Fibroblast of lung (primary cell): Measurements from ENCODE around the gene CCDC60. TPM values are rescaled to one million over a fixed set of nuclear protein-coding genes. Genes with fewer than 3 reads are reported as not detected.

Source experiments
- DNase-seq, 2 donors: peaks; one replicate each; pipeline versions ENCODE4 v3.0.0 to v3.0.0-alpha.2; 2010; ENCODE audit warnings: low read depth in 2 of 2
- H2AFZ ChIP-seq: 2 replicates; pipeline ENCODE4 v1.5.1; 2012; ENCODE audit warnings: low read length, control low read depth, inconsistent platforms
- H3K27ac ChIP-seq: 2 replicates; pipeline ENCODE4 v1.5.1; 2011; ENCODE audit warnings: low read length, control low read depth; ENCODE audit not compliant: insufficient read depth
- H3K27me3 ChIP-seq: 2 replicates; pipeline ENCODE4 v1.5.1; 2011; ENCODE audit warnings: mild to moderate bottlenecking, low read length; ENCODE audit not compliant: control insufficient read depth, insufficient read depth
- H3K36me3 ChIP-seq: 2 replicates; pipeline ENCODE4 v1.5.1; 2011; ENCODE audit warnings: low read length; ENCODE audit not compliant: control insufficient read depth, insufficient read depth
- H3K4me1 ChIP-seq: 2 replicates; pipeline ENCODE4 v1.5.1; 2011; ENCODE audit warnings: low read length; ENCODE audit not compliant: control insufficient read depth, insufficient read depth; ENCODE audit errors: extremely low read depth
- H3K4me2 ChIP-seq: 2 replicates; pipeline ENCODE4 v1.5.1; 2011; ENCODE audit warnings: low read length, control low read depth; ENCODE audit not compliant: insufficient read depth; ENCODE audit errors: extremely low read depth
- H3K4me3 ChIP-seq, 4 experiments: fragments of 200-600 bp in 1 of 4; sonication (generic) in 1 of 4; replicated peaks in 1 of 4; 2 replicates each; pipeline ENCODE4 v1.5.1; 2011 to 2016; ENCODE audit warnings: low read length in 4 of 4, low read depth in 3 of 4, mild to moderate bottlenecking in 3 of 4, control low read depth in 2 of 4, inconsistent platforms in 1 of 4, mixed read lengths in 1 of 4; ENCODE audit not compliant: insufficient read depth in 1 of 4; ENCODE audit errors: control extremely low read depth in 1 of 4
- H3K79me2 ChIP-seq: 2 replicates; pipeline ENCODE4 v1.5.1; 2012; ENCODE audit warnings: mild to moderate bottlenecking, low read length, inconsistent platforms; ENCODE audit not compliant: control insufficient read depth, insufficient read depth
- H3K9ac ChIP-seq: 2 replicates; pipeline ENCODE4 v1.5.1; 2011; ENCODE audit warnings: mild to moderate bottlenecking, low read length, control low read depth; ENCODE audit not compliant: insufficient read depth
- H3K9me3 ChIP-seq: 2 replicates; pipeline ENCODE4 v1.5.1; 2012; ENCODE audit warnings: low read depth, low read length; ENCODE audit not compliant: control insufficient read depth, insufficient read depth
- H4K20me1 ChIP-seq: 2 replicates; pipeline ENCODE4 v1.5.1; 2011; ENCODE audit warnings: low read length; ENCODE audit not compliant: control insufficient read depth, insufficient read depth; ENCODE audit errors: extremely low read depth
- EZH2 ChIP-seq: IDR thresholded peaks from 2 replicates; pipeline ENCODE4 v1.5.1; 2012; ENCODE audit warnings: low read length, control low read depth, mild to moderate bottlenecking; ENCODE audit errors: missing control alignments
- polyA plus RNA-seq, 2 donors: library from polyadenylated mRNA; depleted of rRNA in 1 of 2; stranded (reverse) in 1 of 2; unstranded in 1 of 2; fragments of >200 nt; gene quantifications; 2 replicates each; pipeline ENCODE4 v1.2.1, GENCODE V29; 2011 to 2012; ENCODE audit warnings: missing spikeins in 1 of 2
- total RNA-seq: library from RNA; depleted of rRNA; stranded (reverse); fragments of >200 nt; gene quantifications from 2 replicates; pipeline ENCODE4 v1.2.1, GENCODE V29; 2014
- TF ChIP-seq, protein P1 (sequence below), 2 donors: IDR thresholded peaks in 1 of 2; conservative IDR thresholded peaks in 1 of 2; 1 replicate in 1 of 2; 2 replicates in 1 of 2; pipeline ENCODE4 v1.5.1; 2011 to 2012; ENCODE audit warnings: low read length in 2 of 2, control low read depth in 1 of 2, inconsistent platforms in 1 of 2, low read depth in 1 of 2, mild to moderate bottlenecking in 1 of 2

CCDC60 gene
- total and polyA plus RNA-seq, 2 donors (not counting 1 experiment from before 2014, with no cell fraction given), result not detected

DNA sequence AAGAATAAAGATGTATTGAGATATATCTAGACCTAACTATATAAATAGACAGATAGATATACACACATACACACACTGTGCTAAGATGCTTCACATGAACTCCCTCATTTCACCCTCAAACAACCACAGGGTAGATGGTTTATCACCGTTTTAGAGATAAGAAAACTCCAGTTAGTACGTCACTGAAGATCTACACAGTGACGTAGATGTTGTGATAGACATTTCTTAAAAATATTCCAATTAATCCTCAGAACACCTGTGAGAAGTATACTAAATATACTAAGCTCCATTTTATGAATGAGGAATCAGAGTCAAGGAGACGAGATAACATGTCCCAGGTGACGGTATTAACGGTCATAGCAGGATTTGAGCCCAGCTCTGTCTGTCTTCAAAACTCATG is 31.5 kb downstream of the CCDC60 start:
- TF ChIP-seq, protein P1, sequence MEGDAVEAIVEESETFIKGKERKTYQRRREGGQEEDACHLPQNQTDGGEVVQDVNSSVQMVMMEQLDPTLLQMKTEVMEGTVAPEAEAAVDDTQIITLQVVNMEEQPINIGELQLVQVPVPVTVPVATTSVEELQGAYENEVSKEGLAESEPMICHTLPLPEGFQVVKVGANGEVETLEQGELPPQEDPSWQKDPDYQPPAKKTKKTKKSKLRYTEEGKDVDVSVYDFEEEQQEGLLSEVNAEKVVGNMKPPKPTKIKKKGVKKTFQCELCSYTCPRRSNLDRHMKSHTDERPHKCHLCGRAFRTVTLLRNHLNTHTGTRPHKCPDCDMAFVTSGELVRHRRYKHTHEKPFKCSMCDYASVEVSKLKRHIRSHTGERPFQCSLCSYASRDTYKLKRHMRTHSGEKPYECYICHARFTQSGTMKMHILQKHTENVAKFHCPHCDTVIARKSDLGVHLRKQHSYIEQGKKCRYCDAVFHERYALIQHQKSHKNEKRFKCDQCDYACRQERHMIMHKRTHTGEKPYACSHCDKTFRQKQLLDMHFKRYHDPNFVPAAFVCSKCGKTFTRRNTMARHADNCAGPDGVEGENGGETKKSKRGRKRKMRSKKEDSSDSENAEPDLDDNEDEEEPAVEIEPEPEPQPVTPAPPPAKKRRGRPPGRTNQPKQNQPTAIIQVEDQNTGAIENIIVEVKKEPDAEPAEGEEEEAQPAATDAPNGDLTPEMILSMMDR (conservative IDR thresholded peaks at IDR 0.05 in 1 of 2, IDR thresholded peaks at IDR 0.05 in 1 of 2; ENCODE audit: low read depth in 1 of 2, low read length in 2 of 2), result no peak
- TF ChIP-seq EZH2, result no peak
- Histone ChIP-seq H3K27ac (no peak overlapping the region), H3K9me3 (no peaks in the 10 kb centered on the region), H3K36me3 (no peaks in the 10 kb centered on the region), H4K20me1 (no peaks in the 10 kb centered on the region), H3K4me1 (no peaks in the 10 kb centered on the region), H2AFZ (no peak overlapping the region), H3K27me3 (no peaks in the 10 kb centered on the region), H3K9ac (no peak overlapping the region), H3K4me2 (no peak overlapping the region), H3K4me3 (no peak overlapping the region), H3K79me2 (no peaks in the 10 kb centered on the region)
- DNase-seq, result no peak

DNA sequence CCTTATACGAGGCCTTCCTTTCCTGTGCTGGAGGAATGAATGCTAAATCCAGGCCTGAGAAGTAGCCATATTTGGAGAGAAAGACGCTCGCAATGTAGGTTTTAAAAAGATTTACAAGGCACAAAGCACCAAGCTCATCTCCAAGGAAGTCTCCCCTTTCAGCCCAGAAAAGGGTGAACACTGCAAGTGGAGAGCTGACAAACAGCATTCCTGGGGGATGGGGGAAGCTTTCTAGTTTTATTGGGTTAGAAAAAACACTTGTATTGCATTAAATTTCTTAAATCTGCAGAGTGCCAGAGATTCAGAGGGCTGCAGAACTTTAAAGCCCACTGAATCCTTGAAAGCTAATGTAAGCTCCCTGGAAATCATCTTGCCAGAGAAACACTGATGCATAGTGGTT is 34.6 kb downstream of the CCDC60 start:
- Histone ChIP-seq H3K4me1 (no peaks in the 10 kb centered on the region), H3K27me3 (no peaks in the 10 kb centered on the region), H3K9ac (no peak overlapping the region), H2AFZ (no peak overlapping the region), H3K79me2 (no peaks in the 10 kb centered on the region), H3K9me3 (no peaks in the 10 kb centered on the region), H3K27ac (no peak overlapping the region), H3K4me2 (no peak overlapping the region), H3K4me3 (no peak overlapping the region), H4K20me1 (no peaks in the 10 kb centered on the region), H3K36me3 (no peaks in the 10 kb centered on the region)
- no peak for DNase-seq
- no peak for TF ChIP-seq EZH2
- TF ChIP-seq, protein P1 (conservative IDR thresholded peaks at IDR 0.05 in 1 of 2, IDR thresholded peaks at IDR 0.05 in 1 of 2; ENCODE audit: low read depth in 1 of 2, low read length in 2 of 2), result no peak

DNA sequence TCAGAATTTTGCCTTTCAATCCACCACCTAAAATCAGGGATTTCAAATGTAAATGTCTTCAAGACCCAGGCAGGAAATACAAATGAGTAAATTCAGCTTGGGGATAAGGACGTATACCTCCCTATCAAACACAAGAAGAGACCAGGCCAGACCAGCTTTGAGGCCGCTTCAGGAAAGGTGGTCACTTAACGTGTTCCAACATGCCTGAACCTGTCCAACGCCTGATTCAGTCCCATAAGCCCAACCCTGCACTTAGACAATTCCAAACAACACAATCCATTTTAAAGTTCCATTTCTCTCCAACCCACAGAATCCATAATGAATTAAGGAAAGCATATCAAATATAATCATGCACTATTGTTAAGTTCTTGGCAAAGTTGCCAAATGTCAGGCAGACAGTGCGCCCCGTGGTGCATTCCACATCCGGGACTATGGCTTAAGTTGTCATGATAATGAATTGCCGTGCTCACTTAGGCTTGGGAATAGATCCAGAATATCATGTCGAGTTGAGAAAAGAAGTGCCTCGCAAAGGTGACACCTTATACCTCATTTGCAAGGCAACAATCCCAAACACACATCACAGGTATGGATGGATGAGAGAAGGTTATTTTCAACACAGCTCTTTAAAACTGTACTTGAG is 35.5 kb downstream of the CCDC60 start:
- no peak for DNase-seq
- no peak overlapping the region for H3K27ac ChIP-seq
- no peak overlapping the region for H3K9ac ChIP-seq
- H3K36me3 ChIP-seq, result no peaks in the 10 kb centered on the region
- H3K9me3 ChIP-seq, result no peaks in the 10 kb centered on the region
- no peak overlapping the region for H2AFZ ChIP-seq
- no peak overlapping the region for H3K4me2 ChIP-seq
- H3K79me2 ChIP-seq, result no peaks in the 10 kb centered on the region
- no peaks in the 10 kb centered on the region for H3K27me3 ChIP-seq
- TF ChIP-seq EZH2, result no peak
- TF ChIP-seq, protein P1 (conservative IDR thresholded peaks at IDR 0.05 in 1 of 2, IDR thresholded peaks at IDR 0.05 in 1 of 2; ENCODE audit: low read depth in 1 of 2, low read length in 2 of 2), result no peak
- no peaks in the 10 kb centered on the region for H3K4me1 ChIP-seq
- no peak overlapping the region for H3K4me3 ChIP-seq
- no peaks in the 10 kb centered on the region for H4K20me1 ChIP-seq
